Smooth muscle cell (in vitro differentiated cells): ENCODE results near the gene VKORC1. TPM values are rescaled to one million over a fixed set of nuclear protein-coding genes. Genes with fewer than 3 reads are reported as not detected.

ENCODE experiments used
- DNase-seq: peaks from one replicate; lab custom pipeline; 2025; ENCODE audit not compliant: unreplicated experiment; lab: John Stamatoyannopoulos, UW
- H2AFZ ChIP-seq: fragments of 200-600 bp; sonication (generic); 2 replicates; pipeline ENCODE4 v1.6.0; 2016; ENCODE audit warnings: antibody characterized with exemption, low read depth, mild to moderate bottlenecking
- H3F3A ChIP-seq: fragments of 200-600 bp; sonication (generic); 2 replicates; pipeline ENCODE4 v1.6.0; 2017; ENCODE audit warnings: antibody characterized with exemption, low read depth
- H3K27ac ChIP-seq: fragments of 200-600 bp; sonication (generic); 2 replicates; pipeline ENCODE4 v1.5.1; 2016; ENCODE audit warnings: low read depth, mild to moderate bottlenecking
- H3K27me3 ChIP-seq: fragments of 200-600 bp; sonication (generic); 2 replicates; pipeline ENCODE4 v1.6.1; 2016; ENCODE audit warnings: low read depth, mild to moderate bottlenecking
- H3K36me3 ChIP-seq: fragments of 200-600 bp; sonication (generic); 2 replicates; pipeline ENCODE4 v1.5.1; 2016; ENCODE audit warnings: low read depth
- H3K4me1 ChIP-seq: fragments of 200-600 bp; sonication (generic); 2 replicates; pipeline ENCODE4 v1.5.1; 2016; ENCODE audit warnings: low read depth
- H3K4me2 ChIP-seq: fragments of 200-600 bp; sonication (generic); 2 replicates; pipeline ENCODE4 v1.6.0; 2016; ENCODE audit warnings: mild to moderate bottlenecking
- H3K4me3 ChIP-seq: fragments of 200-600 bp; sonication (generic); 2 replicates; pipeline ENCODE4 v1.5.1; 2016; ENCODE audit warnings: mild to moderate bottlenecking
- H3K79me2 ChIP-seq: fragments of 200-600 bp; sonication (generic); 2 replicates; pipeline ENCODE4 v1.6.0; 2016; ENCODE audit warnings: low read depth, mild to moderate bottlenecking
- H3K9ac ChIP-seq: fragments of 200-600 bp; sonication (generic); 2 replicates; pipeline ENCODE4 v1.6.0; 2016; ENCODE audit warnings: low read depth
- H3K9me3 ChIP-seq: fragments of 200-600 bp; sonication (generic); replicated peaks from 2 replicates; pipeline ENCODE4 v1.5.1; 2016; ENCODE audit warnings: low read depth
- H4K20me1 ChIP-seq: fragments of 200-600 bp; sonication (generic); 2 replicates; pipeline ENCODE4 v1.6.0; 2016; ENCODE audit warnings: low read depth
- CTCF ChIP-seq: fragments of 200-600 bp; sonication (generic); IDR thresholded peaks from 2 replicates; pipeline ENCODE4 v1.5.1; 2017; ENCODE audit warnings: borderline replicate concordance, mild to moderate bottlenecking, antibody characterized with exemption; ENCODE audit not compliant: insufficient read depth, poor library complexity, severe bottlenecking
- WGBS: methylation state at CpG from one replicate; pipeline ENCODE4 v1.1.7; 2016; ENCODE audit warnings: low lambda C conversion rate; 5-methylcytosine and 5-hydroxymethylcytosine counted together
- polyA plus RNA-seq: library from polyadenylated mRNA; unstranded; fragments of >200 nt; fragmentation: Nextera tagmentation; extraction: Ambion mirVana; gene quantifications from 2 replicates; pipeline ENCODE4 v1.2.1, GENCODE V29; 2016
- total RNA-seq: library from RNA; depleted of rRNA; stranded (reverse); fragments of >200 nt; gene quantifications from 2 replicates; pipeline ENCODE4 v1.2.3, GENCODE V29; 2014

Gene VKORC1
- total and polyA plus RNA-seq, 2 experiments from 2014 or later: 253 to 394 TPM

GRCh38 chr16:31093132-31093703, 1.4 kb downstream of the VKORC1 start:
- Histone ChIP-seq H3K4me1 (no peaks in the 10 kb centered on the region), H3K27ac (no peak overlapping the region), H3K9ac (no peak overlapping the region), H3K9me3 (no peaks in the 10 kb centered on the region), H3K27me3 (no peaks in the 10 kb centered on the region), H3K4me2 (peak overlapping the region; percentile 98), H3K4me3 (peak overlapping the region; percentile 87), H2AFZ (no peak overlapping the region), H4K20me1 (peaks cover 47% of the 10 kb centered on the region), H3K36me3 (no peaks in the 10 kb centered on the region), H3K79me2 (peaks cover 35% of the 10 kb centered on the region), H3F3A (no peaks in the 10 kb centered on the region)
- 34% methylated on average over 17 of the region's 17 CpGs for WGBS
- DNase-seq: no peak
- no peak for TF ChIP-seq CTCF

- Histone ChIP-seq H3K4me1 (no peaks in the 10 kb centered on the region), H3K27ac (peak overlapping the region; percentile 23), H4K20me1 (peaks cover 50% of the 10 kb centered on the region), H3K36me3 (no peaks in the 10 kb centered on the region), H3K4me2 (peak overlapping the region; percentile 98), H3K9ac (no peak overlapping the region), H3K27me3 (no peaks in the 10 kb centered on the region), H3K9me3 (no peaks in the 10 kb centered on the region), H3K79me2 (peaks cover 35% of the 10 kb centered on the region), H3F3A (no peaks in the 10 kb centered on the region), H3K4me3 (no peak overlapping the region), H2AFZ (no peak overlapping the region)
- no peak for DNase-seq
- 80% methylated on average over 5 of the region's 5 CpGs for WGBS
- no peak for TF ChIP-seq CTCF
Measured at GRCh38 chr16:31092330-31092729, 2.3 kb downstream of the VKORC1 start.

DNA sequence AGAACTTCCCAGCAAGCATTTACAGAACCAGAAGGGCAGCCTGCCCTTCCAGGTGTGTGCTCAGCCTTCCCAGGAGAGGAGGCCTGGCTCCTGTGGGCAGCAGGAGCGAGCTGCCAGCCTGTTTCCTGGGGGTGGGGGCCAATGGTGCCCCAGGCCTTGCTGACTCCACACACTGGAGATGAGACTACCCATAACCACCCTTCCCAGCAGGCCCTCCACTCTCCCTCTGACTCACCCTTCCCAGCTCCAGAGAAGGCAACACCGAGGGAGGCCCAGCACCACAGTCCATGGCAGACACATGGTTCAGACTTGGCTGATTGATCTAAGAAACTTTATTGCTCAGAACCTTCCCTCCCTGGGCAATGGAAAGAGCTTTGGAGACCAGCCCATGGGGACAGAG, 4.1 kb downstream of the VKORC1 start:
- 42% methylated on average over 2 of the region's 2 CpGs for WGBS
- no peaks in the 10 kb centered on the region for H3K27me3 ChIP-seq
- no peaks in the 10 kb centered on the region for H3K36me3 ChIP-seq
- peaks cover 50% of the 10 kb centered on the region for H4K20me1 ChIP-seq
- no peak for DNase-seq
- H3K27ac ChIP-seq: no peak overlapping the region
- H3K4me3 ChIP-seq: no peak overlapping the region
- H3K9ac ChIP-seq: no peak overlapping the region
- H3K79me2 ChIP-seq: peaks cover 35% of the 10 kb centered on the region
- no peak overlapping the region for H2AFZ ChIP-seq
- no peaks in the 10 kb centered on the region for H3F3A ChIP-seq
- no peaks in the 10 kb centered on the region for H3K9me3 ChIP-seq
- TF ChIP-seq CTCF: no peak
- H3K4me2 ChIP-seq: no peak overlapping the region
- no peaks in the 10 kb centered on the region for H3K4me1 ChIP-seq

GRCh38 chr16:31089199-31089598, 5.4 kb downstream of the VKORC1 start:
- H3K36me3 ChIP-seq: no peaks in the 10 kb centered on the region
- H2AFZ ChIP-seq: no peak overlapping the region
- H3F3A ChIP-seq: no peaks in the 10 kb centered on the region
- no peak for DNase-seq
- TF ChIP-seq CTCF: no peak
- no peak overlapping the region for H3K4me3 ChIP-seq
- H3K9ac ChIP-seq: no peak overlapping the region
- no peak overlapping the region for H3K27ac ChIP-seq
- peaks cover 33% of the 10 kb centered on the region for H3K79me2 ChIP-seq
- H4K20me1 ChIP-seq: peaks cover 50% of the 10 kb centered on the region
- H3K4me1 ChIP-seq: no peaks in the 10 kb centered on the region
- 97% methylated on average over 8 of the region's 8 CpGs for WGBS
- no peaks in the 10 kb centered on the region for H3K9me3 ChIP-seq
- no peaks in the 10 kb centered on the region for H3K27me3 ChIP-seq
- no peak overlapping the region for H3K4me2 ChIP-seq
